NOMO-1 treated with DMSO at 0.1 percent for 48 hours (cell line): Measurements from ENCODE around the gene ARHGAP26.
"Not testable (repeated sequence)": the region's sequence is repeated elsewhere in the genome, so short reads cannot be mapped to it uniquely, and the experiment has no call there.

ENCODE experiments used
- DNase-seq: peaks from one replicate; lab custom pipeline; 2025; ENCODE audit not compliant: unreplicated experiment; lab: John Stamatoyannopoulos, UW

The ARHGAP26 gene

DNA sequence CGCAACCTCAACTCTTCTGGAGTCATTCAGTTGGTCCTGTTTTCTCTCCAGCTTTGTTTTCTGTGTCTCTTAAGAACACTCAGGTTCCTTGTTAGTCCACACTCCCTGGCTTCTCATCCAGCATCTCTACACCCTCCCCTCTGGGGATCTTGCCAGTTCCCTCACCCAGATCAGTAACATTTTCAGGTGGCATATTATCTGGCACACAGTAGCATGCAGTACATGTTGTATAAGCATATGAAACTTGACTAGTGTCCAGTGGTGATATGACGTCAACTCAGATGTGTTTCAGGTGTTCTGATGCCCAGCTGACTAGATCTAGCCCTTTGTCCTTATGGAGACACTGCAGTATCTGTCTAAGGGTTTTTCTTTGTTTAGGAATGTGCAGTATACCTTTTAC, 184.3 kb downstream of the ARHGAP26 start:
- DNase-seq, result no peak

DNA sequence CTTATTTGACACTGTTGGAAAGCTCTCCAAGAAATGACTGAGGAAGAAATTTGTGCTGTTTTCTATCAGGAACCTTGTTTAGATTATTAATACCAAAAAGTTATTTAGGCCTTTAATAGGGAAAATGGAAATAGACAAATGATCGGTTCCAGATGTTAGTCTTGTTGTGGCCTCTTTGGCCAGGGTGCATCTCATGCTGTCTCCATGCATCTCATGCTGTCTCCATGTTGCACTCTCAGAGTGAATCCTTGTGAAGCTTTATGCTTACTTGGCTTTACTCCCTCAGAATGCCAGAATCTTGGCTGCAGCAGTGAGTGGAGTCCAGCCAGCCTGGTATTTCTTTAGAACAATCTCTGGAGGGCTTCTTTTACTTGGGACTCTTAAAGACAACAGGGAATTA, 185.5 kb downstream of the ARHGAP26 start:
- no peak for DNase-seq

DNA sequence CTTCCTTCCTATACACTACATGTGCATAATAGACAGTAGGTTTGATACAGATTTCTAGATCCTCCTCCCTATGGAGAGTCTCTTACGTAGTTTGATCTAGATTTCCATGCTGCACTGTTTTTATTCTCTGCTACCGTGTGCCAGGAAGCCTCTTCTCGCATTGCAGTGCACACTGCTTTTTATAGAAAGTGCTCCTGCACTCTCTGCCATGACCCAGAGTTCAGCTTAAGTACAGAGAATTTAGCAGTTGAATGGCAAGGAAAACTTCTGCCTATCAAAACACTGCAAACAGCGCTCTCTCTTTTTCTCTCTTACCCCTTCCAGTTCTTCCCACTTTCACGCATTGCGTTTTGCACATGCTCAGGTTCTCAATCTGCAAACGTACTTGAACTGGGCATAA, 187.4 kb downstream of the ARHGAP26 start:
- no peak for DNase-seq

DNA sequence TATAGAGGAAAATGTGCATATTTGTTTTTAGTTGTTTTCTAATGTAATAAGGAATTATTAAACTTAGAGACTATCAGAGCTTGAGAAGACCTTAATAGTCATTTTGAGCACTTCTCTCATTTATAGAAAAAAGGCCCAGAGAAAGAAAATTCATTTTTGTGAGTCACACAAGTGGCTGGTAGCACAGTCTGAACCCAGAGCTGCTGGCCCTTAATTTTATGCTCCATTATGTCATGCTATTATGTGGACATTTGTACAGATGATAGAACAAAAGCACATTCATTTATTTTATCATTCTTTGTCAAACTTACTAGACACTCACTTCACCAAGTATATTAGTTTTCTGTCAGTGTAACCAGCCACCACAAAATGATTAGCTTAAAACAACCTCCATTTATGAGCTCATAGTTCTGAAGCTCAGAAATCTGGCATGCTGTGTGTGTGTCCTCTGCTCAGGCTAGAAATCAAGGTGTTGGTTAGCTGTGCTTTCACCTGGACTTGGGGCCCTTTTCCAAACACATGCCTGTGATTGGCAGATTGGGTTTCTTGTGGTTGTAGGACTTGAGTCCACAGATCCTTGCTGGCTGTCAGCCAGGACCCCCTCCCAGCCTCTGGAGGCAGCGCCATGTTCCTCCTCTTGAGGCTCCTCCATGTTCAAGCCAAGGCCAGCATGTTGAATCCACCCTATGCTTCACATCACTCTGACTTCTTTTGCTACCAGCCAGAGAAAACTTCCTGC, 188.9 kb downstream of the ARHGAP26 start:
- DNase-seq, result no peak

DNA sequence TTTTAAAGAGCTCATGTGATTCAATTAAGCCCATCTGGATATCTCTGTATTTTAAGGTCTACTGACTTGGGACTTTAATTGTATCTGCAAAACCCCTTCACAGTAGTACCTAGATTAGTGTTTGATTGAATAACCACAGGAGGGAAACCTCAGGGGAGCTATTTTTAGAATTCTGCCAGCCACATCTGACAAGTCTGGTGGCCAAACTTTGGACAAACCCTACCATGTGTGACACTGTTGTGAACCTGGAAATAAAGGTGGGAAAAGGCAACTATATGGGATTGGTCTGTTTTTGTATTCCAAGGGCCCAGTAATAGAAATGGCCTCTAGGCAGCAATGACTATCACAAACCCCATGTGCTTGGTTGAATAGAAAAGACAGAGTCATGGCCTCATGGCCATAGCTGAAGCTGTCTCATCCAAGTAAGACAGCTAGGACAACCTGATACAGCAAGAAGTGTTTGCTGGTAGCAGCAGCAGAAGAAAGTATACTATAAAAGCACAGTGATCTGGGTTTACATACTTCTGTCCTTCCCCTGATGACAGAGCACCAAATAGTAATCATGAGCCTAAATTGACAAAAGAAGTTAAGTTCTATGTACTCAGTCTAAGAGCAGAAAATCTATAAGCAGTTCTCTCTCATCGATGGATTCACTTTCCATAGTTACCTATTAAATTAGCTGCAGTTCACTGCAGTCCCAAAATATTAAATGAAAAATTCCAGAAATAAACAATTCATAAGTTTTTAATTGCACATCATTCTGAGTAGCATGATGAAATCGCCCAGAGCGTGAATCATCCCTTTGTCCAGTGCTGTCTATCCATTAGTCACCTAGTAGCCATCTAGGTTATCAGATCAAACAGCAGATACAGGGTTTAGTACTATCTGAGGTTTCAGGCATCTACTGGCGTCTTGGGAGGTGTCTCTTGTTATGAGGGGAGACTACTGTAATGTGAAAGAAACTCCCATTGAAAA, 189.8 kb downstream of the ARHGAP26 start:
- DNase-seq, result no peak

DNA sequence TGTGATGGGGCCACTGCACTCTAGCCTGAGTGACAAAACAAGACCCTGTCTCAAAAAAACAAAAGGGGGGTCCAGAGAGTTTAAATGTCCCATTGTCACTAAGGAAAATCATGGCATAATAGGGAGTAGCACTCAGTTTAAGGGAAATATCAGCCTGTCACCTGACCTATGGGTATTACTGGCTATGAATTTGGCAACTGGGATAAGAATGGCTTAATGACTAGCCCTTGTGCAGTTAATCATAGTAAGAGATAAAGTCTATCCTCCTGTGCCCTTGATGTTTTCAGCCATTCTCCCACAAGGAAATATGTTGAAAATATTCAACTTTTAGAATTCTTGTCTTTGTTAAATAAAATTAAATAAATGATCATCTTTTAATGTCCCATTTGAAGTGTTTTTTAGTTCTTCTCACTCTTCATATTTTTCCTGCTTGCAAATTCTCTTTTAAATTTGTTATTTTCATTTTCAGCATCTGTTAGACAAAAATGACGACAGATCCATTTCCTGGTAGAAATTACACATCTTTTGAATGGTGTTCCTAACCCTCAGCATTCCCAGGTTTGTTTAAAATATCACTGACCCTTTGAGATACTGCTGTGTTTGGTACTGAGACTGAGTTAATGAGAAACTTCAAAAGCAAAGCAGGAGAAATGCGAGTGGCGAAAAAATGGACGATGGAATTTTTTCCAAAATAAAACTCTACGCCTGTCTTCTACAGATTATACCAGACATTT, 191.4 kb downstream of the ARHGAP26 start:
- DNase-seq, result no peak

DNA sequence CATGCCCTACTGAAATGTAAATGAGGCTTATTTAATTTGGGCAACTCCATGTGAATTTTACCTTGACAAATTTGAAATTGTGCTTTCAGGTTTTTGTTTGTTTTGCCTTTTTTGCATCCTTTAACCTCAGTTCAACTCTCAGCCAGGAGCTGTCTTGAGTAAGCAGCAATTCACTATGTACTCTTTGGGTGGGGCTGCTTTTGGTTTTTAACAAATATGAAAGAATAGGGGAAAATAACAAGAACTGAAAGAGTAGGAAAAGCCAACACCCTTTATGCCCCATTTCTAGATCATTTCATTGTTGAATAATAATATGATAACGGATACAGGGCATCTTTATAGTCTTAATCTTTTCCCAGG, 192.0 kb downstream of the ARHGAP26 start:
- no peak for DNase-seq

DNA sequence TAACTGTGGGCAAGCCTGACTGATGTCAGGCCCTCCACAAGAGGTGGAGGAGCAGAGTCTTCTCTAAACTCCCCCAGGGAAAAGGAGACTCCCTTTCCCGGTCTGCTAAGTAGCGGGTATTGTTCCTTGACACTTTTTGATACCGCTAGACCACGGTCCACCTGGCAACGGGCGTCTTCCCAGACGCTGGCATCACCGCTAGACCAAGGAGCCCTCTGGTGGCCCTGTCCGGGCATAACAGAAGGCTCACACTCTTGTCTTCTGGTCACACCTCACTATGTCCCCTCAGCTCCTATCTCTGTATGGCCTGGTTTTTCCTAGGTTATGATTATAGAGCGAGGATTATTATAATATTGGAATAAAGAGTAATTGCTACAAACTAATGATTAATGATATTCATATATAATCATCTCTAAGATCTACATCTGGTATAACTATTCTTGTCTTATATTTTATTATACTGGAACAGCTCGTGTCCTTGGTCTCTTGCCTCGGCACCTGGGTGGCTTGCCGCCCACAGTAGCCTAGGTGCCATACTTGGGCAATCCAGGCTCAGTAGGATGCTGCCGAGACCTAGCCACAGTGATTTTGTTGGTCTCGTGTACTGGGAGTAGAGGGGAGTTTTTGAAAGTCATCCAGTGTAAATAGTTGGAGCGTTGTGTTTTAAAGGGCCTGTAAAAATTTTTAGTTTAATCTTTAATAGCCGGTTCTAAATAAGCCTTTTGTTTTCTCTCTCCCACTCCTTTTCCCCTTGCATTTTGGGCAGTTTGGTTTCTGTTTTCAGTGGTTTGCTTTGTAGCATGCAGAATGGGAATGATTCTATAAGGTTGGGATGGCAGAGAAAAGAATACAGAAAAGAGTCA, 195.3 kb downstream of the ARHGAP26 start:
- DNase-seq, result not testable (repeated sequence)

DNA sequence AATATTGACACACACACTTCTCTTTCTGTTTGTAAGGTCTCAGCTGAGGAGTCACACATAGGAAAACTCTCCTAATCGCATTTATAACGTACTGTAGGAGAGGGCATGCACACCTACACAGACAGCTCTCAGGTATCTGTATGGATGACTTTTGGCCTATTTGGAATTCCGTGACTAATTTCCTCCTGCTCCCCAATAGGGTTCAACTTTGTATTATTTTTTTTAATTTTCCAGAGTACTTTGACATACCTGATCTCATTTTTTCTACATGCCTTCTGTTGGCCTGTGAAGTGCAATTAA, 195.9 kb downstream of the ARHGAP26 start:
- no peak for DNase-seq

DNA sequence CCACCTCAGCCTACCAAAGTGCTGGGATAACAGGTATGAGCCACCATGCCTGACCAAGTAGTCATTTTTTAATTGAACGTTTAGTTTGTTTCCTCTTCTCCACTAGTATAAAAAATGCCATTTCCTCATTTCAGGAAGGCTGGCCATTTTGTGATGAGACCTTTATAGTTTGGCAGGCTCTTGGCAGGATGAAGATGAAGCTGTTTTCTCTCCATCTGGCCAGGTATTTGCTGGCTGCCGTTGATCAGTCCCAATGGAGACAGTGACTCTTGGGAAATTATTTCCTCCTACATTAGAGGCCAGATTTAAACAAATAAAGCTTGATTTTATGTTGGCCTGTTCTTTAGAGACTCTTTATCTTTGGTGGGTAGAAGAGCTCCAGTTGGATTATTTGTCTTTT, 199.0 kb downstream of the ARHGAP26 start:
- no peak for DNase-seq

DNA sequence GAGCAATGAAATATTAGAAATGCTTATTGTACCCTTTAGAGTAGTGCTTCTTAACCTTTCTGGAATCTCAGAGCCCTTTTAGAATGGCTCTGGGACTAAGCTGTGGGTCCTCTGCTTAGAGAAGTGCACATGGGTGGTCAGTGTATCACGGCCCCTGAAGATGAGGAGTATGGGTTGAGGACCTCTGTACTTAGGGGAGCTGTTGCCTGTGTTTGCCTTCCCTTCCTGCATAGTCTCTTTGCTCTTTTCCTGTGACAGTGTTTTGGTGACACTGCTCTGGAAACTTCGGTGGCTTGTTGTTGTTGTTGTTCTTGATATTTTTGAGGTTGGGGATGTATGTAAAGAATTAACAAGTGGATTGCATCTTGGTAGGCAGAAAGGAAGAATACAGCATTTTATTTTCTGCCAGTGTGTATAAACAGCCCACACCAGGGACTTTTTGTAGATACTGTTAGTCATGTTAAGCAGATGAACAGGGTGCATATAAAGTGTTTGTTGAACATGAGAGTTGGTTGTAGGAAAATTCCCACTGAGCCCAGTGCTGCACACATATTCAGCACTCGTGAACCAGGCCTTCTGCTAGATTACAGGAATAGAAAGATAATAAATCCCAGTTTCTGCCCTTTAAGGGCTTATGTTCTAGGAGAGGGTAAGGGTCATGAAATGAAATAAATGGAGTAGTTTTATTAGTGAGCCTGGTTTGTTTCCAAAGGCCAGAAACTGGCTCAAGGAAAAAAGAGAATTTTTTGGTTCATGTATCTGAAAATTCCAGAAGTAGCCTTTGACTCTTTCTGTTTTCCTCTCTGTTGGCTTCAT, 199.7 kb downstream of the ARHGAP26 start:
- DNase-seq, result no peak

DNA sequence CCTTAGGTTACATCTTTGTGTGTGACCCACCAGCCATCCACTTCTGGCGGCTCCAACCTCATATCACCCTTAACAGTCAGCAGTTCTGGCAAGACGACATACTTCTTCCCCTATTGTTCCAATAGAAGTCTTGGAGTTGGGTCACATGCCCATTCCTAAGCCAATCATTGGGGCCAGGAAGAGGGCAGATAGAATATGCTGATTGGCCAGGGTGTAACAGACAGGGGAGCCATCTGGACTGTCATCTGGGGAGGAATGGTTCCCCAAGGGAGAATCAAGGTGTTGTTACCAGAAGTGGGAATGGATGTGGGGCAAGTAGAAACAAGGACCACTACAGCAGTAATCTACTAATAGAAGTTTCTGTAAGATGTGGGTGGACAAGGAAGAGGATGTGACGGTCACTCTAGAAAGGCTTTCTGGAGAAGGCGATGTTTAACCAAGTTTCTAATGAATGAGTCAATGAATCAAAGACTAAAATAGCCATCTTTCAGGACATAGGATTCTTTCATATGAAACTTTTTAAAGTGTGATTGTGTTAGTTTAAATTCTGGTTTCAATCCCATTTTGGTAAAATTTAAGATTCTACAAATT, 200.4 kb downstream of the ARHGAP26 start:
- DNase-seq, result no peak

DNA sequence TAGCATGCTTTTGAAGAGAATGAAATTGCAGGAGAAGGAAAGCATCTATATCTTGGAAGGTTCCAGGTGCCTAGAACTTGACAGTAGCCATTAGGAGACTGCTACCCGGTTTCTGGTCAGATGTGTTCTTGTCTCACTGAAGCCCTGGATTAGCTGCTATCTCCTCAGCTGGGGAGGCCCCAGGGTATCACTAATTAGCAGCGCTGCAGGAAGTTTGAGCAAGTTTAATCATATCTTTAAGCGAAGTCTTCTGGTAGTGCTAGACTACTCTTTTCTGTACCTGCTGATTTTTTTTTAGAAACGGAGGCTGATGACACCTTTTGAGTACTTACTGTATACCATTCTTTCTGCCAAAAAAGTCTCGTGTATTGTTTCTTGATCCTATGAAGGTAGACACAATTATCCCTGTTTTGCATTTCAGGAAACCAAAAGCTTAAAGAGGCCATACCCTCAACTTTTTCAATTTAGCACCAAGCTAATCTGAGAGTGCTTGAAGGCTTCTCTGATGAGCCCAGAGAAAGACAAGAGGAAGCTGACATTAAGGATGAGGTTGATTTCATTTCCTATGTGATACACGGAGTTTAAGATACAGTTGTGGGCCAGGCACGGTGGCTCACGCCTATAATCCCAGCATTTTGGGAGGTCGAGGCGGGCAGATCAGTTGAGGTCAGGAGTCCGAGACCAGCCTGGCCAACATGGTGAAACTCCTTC, 201.3 kb downstream of the ARHGAP26 start:
- peak; percentile 29 for DNase-seq

DNA sequence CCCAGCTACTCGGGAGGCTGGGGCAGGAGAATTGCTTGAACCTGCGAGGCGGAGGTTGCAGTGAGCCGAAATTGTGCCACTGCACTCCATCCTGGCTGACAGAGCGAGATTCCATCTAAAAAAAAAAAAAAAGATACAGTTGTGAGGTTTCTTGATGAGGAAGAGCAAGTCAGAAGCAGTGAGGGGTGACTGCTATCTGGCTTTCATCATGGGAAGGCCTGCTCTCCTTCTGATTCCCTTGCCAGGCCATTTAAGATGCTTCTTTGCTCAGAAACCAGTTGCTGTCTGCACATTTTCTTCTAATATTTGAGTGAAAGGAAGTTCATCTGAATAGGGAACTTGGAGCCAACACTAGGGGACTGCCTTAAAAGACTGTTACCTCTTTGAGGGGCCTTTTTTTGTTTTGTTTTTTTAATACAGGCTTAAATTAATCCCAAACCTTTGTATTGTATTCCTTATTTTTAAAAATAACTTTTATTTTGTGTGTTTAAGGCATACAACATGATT, 201.9 kb downstream of the ARHGAP26 start:
- no peak for DNase-seq

DNA sequence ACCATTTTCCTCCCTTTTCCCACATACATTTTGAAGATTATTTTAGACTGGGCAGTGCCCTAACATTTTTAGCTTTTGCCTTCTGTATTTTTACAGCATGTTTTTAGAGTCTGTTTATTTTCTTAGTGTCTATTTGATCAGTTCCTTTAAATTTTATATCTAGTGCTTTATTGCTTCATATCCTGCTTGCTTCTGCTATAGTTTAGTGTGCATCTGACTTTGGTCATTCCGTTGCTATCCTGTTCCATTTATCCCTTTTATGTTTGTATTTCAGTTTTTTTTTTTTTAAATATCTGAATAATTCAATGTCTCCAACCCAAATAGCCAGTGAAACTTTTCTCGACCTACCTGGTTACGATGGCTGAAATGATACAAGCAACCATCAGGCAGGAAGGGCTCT, 203.8 kb downstream of the ARHGAP26 start:
- DNase-seq, result no peak

DNA sequence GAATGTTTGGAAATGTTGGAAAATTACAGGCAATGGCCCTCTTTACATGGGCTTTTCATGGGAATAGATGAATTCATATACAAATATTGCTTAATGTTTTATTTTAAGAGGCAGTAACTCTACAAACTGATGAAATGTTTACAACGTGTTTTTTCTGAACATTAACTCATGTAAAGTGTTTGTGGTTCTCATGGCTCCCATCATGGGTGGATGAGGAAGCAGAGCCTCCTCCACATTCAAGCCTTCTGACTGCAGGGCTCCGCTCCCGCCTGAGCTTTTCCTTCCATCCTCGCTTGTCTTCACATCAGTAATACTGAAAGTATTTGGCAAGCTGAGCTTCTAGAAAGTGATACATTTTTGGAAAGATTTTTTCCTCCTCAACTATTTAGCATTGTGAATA, 204.2 kb downstream of the ARHGAP26 start:
- DNase-seq, result no peak

DNA sequence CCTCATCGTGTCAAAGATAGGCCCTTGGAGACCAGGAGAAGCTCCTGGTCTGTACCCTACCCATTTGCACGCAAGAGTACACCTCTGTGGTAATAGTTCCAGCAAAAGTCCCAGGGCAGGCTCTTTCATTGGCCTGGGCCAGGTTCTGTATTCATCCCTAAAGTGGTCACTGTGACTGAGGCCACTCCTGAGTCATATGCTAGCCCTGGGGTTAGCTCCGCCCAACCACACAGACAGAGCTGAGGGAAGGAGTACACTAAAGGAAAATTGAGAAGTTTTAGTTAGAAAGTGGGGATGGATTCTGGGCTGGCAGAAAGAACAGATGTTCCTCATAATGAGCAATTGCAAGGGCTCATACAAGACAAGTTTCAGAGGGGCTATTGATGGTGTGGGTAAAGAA, 206.7 kb downstream of the ARHGAP26 start:
- no peak for DNase-seq

DNA sequence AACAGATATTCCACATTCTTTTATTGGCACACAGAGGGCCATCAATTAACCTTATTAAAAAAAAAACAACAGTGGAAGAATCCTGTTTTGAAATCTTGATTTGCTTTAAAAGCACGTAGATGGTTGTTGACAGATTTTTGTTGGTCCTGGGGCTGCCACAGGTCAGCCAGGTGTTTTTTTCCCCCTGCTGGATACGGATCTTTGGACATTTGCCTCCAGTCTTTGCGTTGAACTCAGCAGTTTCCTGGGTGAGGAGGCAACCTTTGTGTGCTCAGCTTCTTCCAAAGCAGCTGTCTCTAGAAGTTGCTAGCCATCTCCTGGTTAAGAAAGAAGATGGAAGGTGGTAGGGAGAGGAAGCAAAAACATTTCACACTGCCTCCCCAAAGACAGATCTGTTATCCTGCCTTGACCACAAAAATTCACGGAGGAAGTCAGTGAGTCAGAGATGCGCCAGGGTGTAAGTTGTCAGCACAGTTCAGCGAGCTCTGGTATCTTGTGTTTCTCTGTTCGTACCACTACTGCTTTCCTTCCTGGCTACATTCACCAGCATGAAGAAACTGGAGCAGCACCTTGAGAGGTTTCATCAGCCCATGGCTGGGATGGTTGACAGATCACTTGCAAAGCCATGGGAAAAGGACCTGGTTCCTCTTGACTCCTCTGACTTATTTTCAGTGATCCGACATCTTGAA, 207.3 kb downstream of the ARHGAP26 start:
- peak; percentile 88 for DNase-seq
